Loucy (cell line): ENCODE measurements around the gene C9orf78.
A peak's percentile ranks its signal among the peaks of the same experiment; 100 is the strongest.

Experiments
- CTCF ChIP-seq: fragments of 200-600 bp; sonication (generic); conservative IDR thresholded peaks from 2 replicates; pipeline ENCODE4 v1.5.1; 2014; ENCODE audit warnings: mild to moderate bottlenecking, antibody characterized with exemption, low read length
- EZH2phosphoT487 ChIP-seq: fragments of 200-600 bp; IDR thresholded peaks from 2 replicates; pipeline ENCODE4 v1.6.1; 2018; ENCODE audit warnings: antibody characterized with exemption, mild to moderate bottlenecking, moderate library complexity, borderline replicate concordance

- no peak for TF ChIP-seq EZH2phosphoT487
- TF ChIP-seq CTCF = peak; percentile 68
These were observed 51.3 kb downstream of the C9orf78 start for GRCh38 chr9:129783516-129784361.
